DMS 273 (cell line): Measurements from ENCODE around the gene MEI1.

Experiments
- DNase-seq: peaks from one replicate; lab custom pipeline; 2025; ENCODE audit not compliant: unreplicated experiment; lab: John Stamatoyannopoulos, UW

The MEI1 gene

DNA sequence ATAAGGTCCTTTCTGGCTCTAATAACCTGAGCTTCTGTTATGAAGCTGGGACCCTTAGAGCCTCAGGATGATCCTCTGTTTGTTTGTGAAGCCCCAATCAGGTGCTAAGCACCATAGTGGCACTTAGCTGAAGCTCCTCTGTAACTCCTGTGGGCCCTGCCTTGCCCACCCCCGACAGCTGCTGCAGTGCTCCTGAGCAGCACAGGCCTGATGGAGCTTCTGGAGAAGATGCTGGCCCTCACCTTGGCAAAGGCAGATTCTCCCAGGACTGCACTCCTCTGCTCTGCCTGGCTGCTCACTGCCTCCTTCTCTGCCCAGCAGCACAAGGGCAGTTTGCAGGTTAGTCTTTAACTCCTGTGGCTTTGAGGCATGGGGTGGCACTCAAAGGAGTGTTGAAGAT, 82.2 kb downstream of the MEI1 start:
- DNase-seq: no peak

DNA sequence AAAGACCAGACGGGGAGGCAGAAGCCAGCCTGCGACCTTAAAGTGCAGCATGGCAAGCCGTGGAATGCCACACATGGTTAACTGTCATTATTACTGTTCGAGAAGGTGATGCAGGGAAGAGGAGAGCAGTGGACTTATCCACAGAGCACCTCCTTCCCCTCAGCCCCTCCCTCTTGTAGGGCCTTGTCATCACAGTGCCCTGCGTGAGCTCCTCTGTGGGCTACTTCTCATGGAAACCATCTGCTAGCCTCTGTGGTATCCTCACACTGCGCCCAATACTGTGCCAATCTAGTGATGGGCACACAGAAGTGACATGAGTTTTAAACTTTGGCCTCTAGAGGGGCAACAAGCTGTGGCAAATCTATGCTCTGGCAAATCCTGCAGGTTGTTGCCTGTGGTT, 83.0 kb downstream of the MEI1 start:
- DNase-seq: no peak

DNA sequence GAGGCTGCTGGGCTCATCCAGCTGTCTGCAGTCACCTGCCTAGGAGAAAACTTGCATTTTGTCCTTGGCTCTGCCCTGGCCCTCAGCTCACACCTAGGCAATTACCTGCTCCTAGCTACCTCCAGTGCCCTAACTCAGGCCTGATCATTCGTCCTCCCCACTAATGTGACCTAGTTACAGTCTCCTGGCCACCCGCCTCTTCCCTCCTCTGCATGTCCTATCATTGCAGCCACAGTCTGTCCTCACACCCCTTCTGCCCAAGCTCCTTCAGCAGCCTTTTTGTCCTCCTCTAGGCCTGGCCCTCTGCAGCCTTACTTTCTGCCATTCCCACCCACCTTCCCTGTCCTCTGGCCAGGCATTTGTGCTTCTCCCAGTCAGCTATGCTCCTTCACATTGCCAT, 83.4 kb downstream of the MEI1 start:
- no peak for DNase-seq

DNA sequence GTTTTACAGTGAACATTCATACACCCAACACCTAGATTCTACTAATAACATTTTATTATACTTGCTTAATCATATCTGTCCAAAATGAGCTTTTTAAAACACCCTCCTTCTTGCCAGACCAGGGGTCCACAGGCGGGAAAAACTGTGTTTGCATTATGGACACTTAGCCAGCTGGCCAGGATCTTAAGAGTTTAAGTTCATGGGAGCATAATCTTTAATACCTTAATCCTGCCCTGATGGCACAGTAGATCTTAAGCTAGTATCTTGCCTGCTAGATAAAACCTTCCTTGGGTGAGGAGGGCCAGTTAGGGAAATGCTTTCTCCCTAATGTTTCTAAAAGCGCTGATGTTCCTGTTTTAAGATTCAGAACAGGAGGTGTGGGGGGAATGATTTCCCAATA, 88.0 kb downstream of the MEI1 start:
- no peak for DNase-seq

DNA sequence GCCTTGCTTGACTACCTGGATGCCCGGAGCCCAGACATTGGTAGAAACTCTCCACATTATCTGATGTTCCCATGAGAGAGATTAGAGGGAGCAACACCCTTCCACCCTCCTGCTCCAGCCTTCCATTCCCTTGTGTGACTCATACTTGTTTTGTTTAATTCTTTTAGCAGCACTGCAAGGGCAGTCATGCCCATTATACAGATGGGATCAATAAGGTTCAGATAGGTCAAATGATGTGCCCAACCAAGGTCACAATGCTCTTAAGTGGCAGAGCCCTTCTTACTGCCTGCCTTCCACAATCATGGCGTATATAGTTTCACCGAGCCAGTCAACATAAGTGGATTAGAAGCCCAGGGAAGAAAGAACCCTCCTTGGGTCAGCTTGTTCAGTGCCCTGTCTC, 94.6 kb downstream of the MEI1 start:
- DNase-seq: no peak

DNA sequence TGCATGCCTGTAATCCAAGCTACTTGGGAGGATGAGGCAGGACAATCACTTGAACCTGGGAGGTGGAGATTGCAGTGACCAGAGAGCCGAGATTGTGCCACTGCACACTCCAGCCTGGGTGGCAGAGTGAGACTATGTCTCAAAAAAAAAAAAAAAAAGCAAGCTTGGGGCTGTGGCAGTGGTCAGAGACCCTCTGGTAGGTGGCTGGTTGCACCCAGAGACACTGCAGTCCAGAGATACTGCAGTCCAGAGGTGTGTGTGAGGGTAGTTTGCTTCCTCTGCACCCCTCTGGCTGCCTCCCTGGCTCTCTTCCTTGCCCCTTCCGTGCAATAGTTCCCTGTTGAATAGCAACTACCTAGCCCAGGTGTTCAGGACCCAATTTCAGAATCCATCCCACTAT, 99.4 kb downstream of the MEI1 start:
- no peak for DNase-seq

DNA sequence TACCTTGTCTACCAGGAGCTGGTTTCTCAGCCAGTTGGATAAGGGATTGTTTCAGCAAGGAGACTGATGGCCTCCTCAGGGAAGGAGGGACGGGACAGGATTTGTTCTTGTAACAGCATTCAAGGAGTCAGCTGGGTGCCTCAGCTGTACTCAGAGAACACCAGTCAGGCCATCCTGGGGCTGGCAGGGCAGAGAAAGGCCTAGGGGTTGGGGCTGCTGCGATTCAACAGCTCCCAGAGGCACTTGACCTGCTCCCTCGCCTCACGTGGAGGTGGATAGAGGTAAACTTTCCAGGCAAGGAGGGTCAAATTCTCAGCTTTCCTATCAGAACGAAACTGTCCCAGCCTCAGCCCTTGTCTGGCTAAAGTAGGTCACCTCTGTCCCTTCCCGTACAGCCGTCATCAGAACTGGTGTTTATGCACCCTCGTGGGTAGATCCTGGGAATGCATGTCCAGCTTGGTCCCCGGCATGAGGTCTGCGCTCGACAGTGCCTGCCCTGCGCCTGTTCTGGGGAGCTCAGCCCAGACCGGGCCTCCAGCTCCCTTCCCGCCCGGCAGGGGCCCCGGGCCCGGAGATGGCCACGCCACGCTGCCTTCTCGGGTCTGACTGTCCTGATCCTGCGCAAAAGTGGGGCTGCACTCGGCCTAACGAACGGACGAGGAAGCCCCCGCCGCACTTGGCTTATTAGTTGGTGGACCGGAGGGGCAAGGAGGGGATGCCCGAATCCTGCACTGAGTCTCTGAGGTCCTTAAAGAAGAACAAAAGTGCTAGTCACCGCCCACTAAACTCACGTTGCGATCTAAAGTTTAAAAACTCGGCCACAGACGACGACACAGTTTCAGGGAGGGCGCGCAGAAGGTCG, 100.4 kb downstream of the MEI1 start:
- DNase-seq: no peak

DNA sequence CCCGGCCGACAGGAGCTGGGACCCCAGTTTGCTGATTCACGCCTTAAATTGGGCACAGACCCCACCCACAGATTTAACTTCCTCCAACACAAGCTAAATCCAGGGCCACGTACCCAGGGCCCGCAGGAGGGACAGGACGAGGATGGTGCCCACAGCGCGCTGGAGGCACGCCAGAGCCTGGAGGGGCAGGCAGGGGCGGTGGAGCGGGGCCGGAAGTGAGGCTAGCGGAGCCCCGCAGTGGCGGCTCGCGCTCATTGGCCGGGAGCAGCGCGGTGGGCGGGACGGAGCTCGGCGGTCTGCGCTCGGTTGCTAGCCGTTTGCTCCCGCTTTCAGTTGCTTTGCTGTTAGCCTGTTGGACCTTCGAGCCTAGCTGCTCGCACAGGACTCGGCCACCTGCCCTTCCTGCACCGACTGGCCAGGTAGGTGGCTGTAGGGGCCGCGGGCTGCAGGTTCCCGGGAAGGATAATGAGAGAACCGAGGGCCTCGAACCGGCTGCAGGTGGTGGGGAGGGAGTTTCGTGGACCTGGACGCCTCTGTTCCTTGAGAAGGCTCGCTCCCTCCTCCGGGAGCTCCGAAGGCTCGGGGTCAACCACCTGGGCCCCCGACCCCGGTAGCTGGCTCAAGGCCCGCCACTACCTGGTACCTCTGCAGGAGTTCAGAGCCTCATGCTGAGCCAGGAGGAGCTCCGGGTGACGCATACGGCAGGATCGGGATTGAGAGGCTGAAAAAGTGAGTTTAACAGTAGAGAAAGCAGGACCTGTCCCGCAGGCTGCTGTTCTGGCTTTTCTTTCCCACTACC, 101.2 kb downstream of the MEI1 start, which contains the start of gene CCDC134:
CCDC134 (plus strand) TSS at position 332 of the 799 bp plus-strand sequence. CDS start 8,212 bp downstream, outside the sequence.
- peak; percentile 93 for DNase-seq

DNA sequence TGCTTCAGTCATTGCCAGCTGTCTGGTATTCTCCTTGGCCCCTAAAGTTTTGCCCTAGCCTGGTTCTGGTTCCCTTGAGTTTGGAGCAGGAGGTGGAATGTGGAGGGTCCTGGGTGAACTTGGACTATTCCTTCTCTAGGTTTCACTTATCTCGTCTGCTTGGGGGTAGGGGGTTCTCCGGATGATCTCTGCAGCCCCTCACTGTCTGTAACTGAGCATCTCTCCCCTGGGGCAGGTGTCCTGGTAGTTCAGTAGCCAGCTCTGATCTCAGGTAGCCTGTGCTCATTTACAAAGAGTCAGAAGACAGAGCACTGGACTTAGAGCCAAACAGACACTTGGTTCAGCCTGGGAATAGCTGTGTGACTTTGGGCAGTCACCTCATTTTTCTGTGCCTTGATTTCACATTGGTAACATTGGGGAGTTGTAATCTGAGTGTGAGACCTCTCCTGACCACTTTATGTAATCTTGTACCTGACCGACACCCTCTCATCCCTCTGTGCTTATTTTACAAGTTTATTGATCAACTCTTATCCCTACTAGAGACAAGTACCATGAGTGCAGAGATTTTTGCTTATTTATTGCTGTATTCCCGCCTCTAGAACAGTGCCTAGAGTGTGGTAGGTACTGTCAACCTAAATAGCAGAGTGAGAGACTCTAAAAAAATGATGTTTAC, 102.0 kb downstream of the MEI1 start:
- no peak for DNase-seq

DNA sequence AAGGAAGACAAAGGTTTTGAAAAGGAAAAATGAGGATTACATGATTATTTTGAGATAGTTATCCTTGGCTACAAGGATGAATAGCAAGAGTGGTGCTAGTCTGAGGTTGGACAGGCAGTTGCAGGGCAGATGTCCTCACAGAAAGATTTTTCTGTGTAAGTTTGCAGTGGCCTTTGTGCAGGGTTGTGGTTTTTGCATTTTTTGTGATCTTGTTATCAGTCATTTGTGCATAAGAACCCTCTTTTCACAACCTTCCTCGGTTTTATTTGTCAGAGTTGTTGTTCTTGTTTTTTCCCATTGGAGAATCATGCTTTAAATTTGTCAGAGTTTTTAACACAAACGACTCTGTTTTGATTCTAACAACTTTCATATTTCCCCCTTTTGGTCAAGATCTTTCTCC, 102.6 kb downstream of the MEI1 start:
- no peak for DNase-seq

DNA sequence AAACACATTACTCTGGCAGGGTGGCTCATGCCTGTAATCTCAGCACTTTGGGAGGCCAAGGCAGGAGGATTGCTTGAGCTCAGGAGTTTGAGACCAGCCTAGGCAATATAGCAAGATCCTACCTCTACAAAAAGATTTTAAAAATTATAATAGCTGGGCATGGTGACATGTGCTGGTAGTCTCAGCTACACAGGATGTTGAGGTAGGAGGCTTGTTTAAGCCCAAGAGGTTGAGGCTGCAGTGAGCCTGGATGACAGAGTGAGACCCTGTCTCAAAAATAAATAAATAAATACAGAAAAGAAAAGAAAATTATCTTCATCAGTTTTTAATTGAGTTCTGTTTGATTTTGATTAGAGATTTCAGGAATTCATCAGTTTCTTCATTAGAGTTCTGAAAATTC, 106.3 kb downstream of the MEI1 start:
- DNase-seq: no peak

DNA sequence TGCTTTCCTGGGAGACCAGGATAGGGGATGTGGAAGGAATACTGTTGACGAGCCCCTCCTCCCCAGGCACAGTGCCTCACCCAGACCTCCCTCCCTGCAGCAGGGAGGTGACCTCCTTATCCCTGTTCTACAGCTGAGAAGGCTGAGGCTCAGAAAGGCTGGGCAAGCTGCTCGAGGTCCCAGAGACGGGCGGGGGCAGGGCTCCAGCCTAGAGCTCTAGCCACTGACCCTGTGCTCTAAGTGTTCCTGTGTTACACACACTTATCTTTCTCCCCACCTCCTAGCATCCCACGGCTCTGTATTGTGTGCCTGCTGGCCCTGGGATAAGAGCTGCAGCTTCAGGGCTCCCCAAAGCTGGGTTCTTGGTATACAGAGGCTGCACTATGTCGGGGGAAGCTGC, 109.1 kb downstream of the MEI1 start:
- no peak for DNase-seq

DNA sequence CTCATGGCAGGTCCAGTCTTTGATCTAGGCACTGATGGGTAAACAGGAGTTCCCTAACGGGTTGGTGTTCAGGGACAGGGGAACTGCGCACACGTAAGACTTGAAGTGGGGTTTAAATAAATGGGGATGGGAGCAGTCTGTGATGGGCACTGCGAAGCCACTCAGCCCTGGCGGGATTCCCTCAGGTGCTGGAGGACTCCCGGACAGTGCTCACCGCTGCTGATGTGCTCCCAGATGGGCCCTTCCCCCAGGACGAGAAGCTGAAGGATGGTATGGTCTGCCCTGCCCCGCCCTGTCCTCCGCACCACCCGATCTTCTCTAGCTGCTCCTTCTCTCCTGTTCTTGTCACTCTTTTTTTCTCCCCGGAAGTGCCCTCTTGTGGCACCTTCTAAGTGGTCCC, 110.7 kb downstream of the MEI1 start:
- no peak for DNase-seq

DNA sequence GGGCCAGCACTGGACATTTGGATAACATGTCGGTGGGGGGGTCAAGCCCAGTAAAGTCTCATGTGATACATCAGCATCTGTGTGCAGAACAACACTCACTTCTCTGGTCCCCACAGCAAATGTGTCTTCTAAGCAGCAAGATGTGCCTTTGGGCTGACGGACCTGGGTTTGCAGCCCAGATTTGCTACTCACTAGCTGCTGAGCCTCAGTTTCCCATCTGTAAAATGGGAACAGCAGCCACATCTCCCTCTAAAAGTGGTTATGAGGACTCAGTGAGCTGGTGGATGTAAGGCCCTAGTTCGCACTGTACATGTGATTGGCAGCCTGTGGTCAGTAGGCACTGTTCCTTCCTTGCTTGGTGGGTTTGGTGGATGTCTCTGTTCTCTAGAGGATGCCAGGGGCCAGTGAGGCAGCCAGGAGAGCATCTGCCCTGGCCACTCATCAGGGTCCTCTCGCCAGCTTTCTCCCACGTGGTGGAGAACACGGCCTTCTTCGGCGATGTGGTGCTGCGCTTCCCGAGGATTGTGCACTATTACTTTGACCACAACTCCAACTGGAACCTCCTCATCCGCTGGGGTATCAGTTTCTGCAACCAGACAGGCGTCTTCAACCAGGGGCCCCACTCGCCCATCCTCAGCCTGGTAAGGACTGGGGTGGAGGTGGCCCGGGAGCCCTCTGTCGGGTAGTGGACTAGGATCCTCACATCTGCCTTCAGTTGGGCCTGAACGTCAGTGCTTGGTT, 113.7 kb downstream of the MEI1 start:
- DNase-seq: no peak

DNA sequence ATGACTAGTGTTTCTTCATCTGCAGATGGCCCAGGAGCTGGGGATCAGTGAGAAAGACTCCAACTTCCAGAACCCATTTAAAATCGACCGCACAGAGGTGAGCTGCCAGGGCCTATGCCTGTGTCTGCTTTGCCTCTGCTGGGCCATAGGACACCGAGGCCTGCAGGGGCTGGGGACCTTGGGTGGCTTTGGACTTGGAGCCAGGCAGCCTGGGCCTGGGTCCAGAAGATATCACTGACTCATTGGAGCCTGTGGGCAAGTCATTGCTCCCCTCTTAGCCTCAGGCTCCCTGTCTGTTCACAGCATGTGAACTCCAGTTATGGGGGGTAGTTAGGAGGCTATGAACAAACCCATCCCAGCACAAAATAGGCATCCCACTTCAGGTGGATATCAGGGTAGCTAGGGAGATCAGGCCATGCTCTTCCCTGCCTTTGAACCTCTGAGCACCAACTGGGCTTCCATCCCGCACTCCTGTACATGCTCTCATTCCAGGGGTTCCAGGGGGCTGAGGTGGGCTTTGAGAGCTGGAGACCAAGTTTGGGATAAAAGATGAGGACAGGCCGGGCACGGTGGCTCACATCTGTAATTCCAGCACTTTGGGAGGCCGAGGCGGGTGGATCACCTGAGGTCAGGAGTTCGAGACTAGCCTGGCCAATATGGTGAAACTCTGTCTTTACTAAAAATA, 114.6 kb downstream of the MEI1 start:
- DNase-seq: no peak

DNA sequence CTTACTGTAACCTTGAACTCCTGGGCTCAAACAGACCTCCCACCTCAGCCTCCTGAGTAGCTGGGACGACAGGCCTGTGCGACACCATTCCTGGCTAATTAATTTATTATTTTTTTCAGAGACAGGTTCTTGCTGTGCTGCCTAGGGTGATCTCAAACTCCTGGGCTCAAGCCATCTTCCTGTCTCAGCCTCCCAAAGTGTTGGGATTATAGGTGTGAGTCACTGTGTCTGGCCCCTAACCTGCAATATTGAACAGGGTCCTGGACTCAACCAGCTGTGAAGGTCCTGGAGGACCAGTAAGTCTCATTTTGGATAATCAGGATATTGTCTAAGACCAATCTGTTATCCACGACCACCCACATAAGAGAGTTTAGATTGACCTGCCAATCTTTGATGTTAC, 116.4 kb downstream of the MEI1 start:
- no peak for DNase-seq

DNA sequence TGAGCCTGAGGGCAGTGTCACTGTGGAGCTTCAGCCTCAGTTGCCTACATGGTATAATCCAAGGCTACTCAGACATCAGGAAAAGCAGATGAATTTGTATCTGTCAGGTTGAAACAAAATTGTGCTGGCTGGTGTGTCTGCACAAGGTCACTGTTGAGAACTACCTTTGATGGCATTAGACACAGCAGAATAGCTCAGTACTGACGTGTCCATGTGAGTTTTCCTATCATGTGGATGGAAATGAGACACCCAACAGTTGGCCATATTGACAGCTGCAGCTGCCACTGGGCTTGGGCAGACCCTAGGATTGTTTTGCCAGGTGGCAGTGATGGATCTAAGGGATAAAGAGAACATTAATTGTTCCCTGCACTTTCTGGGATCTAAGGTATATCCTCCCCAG, 116.9 kb downstream of the MEI1 start:
- DNase-seq: peak; percentile 33

DNA sequence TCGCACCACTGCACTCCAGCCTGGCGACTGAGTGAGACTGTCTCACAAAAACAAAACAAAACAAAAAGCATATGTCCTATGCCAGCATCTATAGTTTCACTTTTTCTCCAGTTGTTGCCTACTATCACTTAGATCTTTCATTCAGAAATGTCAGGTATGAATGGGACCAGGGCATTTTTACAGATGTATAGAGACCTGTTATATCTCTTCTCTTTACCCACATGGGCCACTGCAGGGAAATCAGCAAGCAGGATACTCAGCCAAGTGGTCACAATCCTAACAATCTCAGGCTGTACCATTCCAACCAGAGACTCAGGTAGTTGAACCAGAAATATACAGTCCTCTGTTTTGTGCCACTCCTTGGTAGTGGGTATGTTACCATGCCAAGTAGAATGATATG, 117.6 kb downstream of the MEI1 start:
- no peak for DNase-seq

DNA sequence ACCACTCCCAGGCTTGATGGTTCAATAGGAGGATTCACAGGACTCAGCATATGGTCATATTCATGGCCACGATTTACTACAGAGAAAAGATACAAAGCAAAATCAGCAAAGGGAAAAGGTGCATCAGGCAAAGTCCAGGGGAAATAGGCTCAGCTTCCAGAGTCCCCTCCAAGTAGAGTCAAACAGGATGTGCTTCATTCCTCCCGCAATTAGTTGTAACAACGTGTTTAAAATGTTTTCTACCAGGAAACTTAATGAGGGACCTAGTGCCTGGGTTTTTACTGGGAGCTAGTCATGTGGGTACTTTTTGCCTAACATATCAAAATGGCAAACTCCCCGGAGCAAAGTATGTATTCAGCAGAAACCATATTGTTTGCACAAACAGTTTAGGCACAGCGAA, 118.7 kb downstream of the MEI1 start:
- no peak for DNase-seq

DNA sequence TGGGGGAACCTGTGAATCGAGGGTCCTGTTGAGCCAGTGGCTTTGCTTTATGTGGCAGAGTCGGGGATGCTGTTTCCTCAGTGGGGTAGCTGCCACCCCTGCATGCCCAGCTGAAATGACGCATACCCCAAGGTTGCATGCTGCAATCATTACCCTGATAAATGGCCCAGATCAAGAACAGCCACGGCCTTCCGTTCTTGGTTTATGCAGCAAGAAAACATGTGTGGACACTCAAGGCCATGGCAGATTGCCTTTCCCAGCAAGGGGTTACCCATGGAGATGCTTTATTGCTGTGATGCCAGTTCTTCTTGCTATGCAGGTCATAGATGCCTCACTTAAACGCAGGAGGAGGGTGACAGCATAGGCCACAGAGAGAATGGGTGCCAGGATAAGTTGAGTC, 119.3 kb downstream of the MEI1 start:
- DNase-seq: no peak
